Endometrial microvascular endothelial cells (primary cell): ENCODE measurements around the gene SLC25A11. TPM values are rescaled to one million over a fixed set of nuclear protein-coding genes. Genes with fewer than 3 reads are reported as not detected.
"Not testable (repeated sequence)": the region's sequence is repeated elsewhere in the genome, so short reads cannot be mapped to it uniquely, and the experiment has no call there.

Experiments
- in situ Hi-C: cut with HindIII; loops from 2 replicates; pipeline ENCODE4 v1.10.0; 2017; ENCODE audit warnings: low sequenced_read_pairs, low pct_unique_long_range_greater_than_20kb; ENCODE audit errors: inconsistent ontology term
- total RNA-seq: library from RNA; depleted of rRNA; stranded (reverse); fragments of >200 nt; gene quantifications from one replicate; pipeline ENCODE4 v1.2.3, GENCODE V29; 2015; ENCODE audit errors: inconsistent ontology term

Gene SLC25A11
- total RNA-seq, 1 donor from 2014 or later: 65.9 TPM

DNA sequence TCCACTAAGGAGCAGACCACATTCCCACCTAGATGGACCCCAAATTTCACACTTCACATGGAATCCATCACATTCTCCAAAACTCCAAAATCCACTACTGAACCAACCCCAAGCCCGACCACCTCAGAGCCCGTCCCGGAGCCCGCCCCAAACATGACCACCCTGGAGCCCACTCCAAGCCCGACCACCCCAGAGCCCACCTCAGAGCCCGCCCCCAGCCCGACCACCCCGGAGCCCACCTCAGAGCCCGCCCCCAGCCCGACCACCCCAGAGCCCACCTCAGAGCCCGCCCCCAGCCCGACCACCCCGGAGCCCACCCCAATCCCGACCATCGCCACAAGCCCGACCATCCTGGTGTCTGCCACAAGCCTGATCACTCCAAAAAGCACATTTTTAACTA, 6.2 kb downstream of the SLC25A11 start:
- in situ Hi-C loops: no loop called here

- in situ Hi-C loops: no loop called here
These were observed 7.1 kb downstream of the SLC25A11 start for GRCh38 chr17:4932756-4933155.

GRCh38 chr17:4931963-4932362, 7.9 kb downstream of the SLC25A11 start, which contains the start of gene GP1BA:
Gene GP1BA (plus strand): TSS chr17:4932277. CDS start chr17:4932605, 328 bp downstream.
- in situ Hi-C loops: no loop called here

DNA sequence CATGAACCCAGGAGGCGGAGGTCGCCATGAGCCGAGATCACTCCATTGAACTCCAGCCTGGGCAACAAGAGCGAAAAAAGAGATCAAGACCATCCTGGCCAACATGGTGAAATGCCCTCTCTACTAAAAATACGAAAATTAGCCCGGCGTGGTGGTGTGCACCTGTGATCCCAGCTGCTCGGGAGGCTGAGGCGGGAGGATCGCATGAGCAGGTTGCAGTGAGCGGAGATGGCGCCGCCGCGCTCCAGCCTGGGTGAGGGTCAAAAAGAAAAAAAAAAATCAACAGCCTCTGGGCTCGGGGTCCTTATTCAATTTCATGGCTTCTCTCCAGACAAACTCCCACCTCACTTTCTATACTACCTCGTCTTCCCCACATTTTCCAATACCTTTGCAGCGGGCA, 11.0 kb downstream of the SLC25A11 start:
- in situ Hi-C loops: no loop called here

DNA sequence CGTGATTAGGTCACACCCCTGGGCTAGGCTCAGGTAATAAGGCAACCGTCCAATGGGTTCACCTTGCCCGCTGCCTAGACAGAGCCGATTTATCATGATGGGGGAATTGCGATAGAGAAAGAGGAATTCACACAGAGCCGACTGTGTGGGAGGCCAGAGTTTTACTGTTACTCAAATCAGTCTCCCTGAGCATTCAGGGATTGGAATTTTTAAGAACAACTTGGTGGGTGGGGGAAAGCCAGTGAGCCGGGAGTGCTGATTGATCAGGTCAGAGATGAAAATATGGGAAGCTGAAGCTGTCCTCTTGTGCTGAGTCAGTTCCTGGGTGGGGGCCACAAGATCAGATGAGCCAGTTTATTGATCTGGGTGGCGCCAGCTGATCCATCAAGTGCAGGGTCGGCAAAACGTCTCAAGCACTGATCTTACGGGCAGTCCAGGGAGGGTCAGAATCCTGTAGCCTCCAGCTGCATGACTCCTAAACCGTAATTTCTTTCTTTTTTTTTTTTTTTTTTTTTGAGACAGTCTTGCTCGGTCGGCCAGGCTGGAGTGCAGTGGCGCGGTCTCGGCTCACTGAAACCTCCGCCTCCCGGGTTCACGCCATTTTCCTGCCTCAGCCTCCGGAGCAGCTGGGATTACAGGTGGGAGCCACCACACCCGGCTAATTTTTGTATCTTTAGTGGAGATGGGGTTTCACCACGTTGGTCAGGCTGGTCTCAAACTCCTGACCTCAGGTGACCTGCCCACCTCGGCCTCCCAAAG, 13.1 kb downstream of the SLC25A11 start:
- in situ Hi-C loops: not testable (repeated sequence)

DNA sequence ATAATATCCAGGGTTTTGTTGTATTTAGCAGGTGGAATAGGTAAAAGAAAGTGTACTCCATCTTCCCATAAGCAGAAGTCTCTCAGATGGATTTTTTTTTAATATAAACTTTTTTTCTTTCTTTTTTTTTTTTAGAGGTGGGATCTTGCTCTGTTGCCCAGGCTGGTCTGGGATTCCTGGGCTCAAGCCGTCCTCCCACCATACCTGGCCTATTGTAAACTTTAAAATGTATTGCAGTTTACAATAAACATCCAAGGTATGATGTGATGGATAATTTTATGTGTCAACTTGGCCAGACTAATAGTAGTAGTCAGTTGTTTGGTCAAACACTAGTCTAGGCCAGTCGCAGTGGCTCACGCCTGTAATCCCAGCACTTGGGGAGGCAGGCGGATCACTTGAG, 18.5 kb downstream of the SLC25A11 start:
- in situ Hi-C loops: no loop called here

GRCh38 chr17:4920351-4921048, 19.3 kb downstream of the SLC25A11 start:
- in situ Hi-C loops: no loop called here

GRCh38 chr17:4919511-4920047, 20.3 kb downstream of the SLC25A11 start:
- in situ Hi-C loops: no loop called here

DNA sequence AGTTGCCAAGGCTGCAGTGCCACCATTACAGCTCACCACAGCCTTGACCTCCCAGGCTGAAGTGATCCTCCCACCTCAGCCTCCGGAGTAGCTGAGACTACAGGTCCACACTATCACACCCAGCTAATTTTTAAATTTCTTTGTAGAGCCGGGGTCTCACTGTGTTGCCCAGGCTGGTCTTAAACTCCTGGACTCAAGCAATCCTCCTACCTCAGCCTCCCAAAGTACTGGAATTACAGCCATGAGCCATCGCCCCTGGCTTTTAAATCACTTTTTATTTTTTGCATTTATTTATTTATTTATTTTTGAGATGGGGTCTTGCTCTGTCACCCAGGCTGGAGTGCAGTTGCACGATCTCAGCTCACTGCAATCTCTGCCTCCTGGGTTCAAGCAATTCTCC, 25.3 kb downstream of the SLC25A11 start:
- in situ Hi-C loops: not testable (repeated sequence)

DNA sequence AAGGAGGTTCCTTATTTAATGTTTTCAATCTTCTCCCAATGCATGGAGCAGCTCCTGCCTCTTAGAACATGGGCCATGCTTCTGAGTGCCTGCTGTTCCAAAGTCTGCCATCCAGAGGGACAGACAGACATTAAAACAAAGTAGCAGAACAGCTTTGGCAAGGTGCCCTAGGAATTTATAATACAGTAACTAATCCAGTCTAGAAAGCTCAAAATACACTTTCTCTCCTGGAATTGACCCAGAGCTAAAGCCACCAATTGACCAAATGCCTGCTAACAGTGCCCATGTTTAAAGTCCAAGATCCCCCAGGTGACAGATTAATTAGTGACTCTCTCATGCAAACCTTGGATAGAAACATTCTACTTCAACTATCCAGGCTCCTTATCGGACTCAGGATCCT, 25.9 kb downstream of the SLC25A11 start:
- in situ Hi-C loops: no loop called here

- in situ Hi-C loops: no loop called here
These were observed 30.9 kb downstream of the SLC25A11 start for GRCh38 chr17:4908711-4909496.

GRCh38 chr17:4908301-4908700, 31.5 kb downstream of the SLC25A11 start:
- in situ Hi-C loops: no loop called here

GRCh38 chr17:4906642-4907041, 33.2 kb downstream of the SLC25A11 start:
- in situ Hi-C loops: not testable (repeated sequence)

DNA sequence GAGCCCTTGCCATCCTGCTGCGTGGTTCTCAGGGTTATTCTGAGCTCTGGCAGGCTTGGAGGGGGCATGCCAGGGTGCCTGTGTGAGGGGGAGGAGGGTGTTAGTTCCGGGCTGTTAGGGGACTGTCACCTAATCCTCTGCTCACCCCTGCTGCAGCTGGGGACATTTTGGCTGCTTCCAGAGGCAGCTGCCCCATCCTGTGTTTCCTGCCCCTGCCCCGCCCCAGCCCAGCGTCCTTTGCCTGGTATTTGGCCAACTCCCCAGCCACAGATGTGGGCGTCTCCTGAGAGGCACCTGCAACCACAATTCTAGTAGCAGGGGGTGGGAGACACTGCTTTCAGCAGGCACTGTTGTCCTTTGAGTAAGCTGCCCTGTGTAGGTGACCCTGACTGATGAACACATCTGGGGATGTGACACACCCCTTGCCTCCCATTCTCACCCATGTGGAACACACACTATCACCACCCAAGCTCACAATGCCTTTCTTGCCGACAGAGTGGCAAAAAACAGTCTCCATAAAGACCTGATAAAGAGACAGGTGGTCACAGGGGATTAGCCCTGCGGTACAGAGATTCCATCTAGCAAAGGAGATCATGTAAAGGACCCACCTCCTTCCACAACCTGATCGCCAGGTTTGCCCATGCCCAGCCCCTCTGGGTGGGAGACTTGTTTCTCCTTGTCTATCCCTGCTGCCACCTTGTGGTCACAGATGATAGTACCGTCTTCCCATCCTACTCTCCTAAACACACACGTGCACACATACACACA, 36.6 kb downstream of the SLC25A11 start, which contains the start of gene CHRNE:
TSS of gene CHRNE (minus strand) at position 48 of the 768 bp plus-strand sequence. CDS start at position 13, 35 bp downstream.
- in situ Hi-C loops: no loop called here

DNA sequence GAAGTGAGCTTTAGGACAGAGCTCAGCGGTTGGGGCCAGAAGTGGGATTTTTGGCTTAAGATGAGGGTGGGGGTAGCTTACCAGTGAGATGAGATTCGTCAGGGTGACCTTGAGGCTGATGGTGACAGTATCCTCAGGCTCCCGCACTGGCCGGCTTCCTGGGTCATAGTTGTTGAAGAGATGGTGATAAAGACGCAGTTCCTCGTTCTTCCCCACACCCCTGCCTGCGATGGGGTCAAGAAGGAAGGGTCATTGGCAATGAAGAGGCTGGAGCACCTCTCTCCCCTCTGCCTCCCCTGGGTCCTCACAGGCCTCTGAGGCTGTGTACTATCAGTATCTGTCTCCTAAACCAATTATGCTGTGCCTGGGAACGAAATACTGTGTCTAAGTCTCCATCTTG, 37.3 kb downstream of the SLC25A11 start:
- in situ Hi-C loops: no loop called here

DNA sequence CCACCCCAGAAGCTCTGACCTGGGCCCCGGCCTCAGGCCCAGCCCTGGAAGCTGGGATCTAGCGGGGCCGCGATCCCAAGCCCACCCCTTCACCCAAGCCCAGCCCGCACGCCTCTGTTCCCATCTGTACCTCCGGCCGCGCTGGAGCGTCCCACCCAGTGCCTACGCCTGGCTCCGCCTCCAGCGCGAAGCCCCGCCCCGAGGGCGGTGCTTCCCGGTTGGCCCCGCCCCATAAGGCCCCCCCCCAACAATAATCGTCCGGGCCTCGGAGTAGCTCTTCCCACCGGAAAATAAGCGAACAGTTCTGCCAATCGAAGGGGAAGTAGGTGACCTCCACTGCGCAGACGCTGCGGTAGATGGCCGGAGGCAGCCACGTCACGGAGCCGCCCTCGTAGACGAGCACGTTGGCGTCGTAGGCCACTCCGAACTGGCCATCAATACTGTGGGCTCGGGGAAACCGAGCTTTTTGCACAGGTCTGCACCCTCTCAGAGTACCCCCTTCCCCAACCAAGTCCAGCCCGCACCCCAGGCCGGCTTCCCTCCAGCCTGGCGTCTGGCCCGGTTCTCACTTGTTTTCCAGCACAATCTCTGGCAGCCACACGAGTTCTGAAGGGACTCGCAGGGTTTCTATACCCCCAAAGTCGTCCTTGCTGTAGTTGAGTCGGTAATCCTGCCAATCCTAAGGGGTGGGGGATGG, 38.0 kb downstream of the SLC25A11 start:
- in situ Hi-C loops: no loop called here

DNA sequence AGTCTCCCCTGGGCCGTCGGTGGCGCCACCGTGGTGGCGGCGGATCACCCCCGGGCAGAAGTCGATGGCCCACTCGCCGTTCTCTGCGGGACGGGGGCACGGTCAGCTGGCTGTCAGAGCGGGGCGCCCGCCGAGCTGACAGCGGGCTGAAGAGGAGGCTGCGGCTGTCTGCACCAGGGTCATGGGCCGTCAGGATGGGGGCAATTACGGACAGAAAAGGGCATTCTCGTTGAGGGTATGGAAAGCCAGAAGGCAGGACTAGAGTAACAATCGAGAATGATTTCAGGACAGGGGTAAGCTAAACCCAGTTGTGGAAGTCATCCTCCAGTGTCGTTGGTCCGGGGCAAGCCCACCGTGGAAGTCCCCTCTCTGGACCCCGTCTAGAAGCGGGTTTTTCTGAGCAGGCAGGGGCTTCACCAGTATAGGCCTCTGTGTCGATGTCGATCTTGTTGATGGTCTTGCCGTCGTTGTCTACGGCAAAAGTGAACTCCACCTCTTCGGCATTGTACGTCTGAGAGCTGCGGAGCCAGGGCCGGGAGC, 38.7 kb downstream of the SLC25A11 start:
- in situ Hi-C loops: no loop called here
